ENCODE data around the gene PMVK. TPM values are rescaled to one million over a fixed set of nuclear protein-coding genes. Genes with fewer than 3 reads are reported as not detected.

Gene PMVK
- total RNA-seq, 1 donor from 2014 or later, result 11.8 TPM

GRCh38 chr1:154934358-154934948 lies 2.1 kb downstream of the PMVK start:
- no peak for TF ChIP-seq CTCF (conservative IDR thresholded peaks at IDR 0.05; ENCODE audit: low read depth, low read length)
- DNase-seq (ENCODE audit: low read depth), result no peak
- H3K4me3 ChIP-seq (ENCODE audit: low read depth, low read length), result no peak overlapping the region

GRCh38 chr1:154931940-154932487 lies 4.5 kb downstream of the PMVK start:
- TF ChIP-seq CTCF (conservative IDR thresholded peaks at IDR 0.05; ENCODE audit: low read depth, low read length), result no peak
- no peak overlapping the region for H3K4me3 ChIP-seq (ENCODE audit: low read depth, low read length)
- no peak for DNase-seq (ENCODE audit: low read depth)

GRCh38 chr1:154926201-154926600 lies 10.3 kb downstream of the PMVK start:
- no peak for DNase-seq (ENCODE audit: low read depth)
- TF ChIP-seq CTCF (conservative IDR thresholded peaks at IDR 0.05; ENCODE audit: low read depth, low read length), result no peak
- H3K4me3 ChIP-seq (ENCODE audit: low read depth, low read length), result no peak overlapping the region

GRCh38 chr1:154925335-154926170 lies 11.0 kb downstream of the PMVK start:
- DNase-seq (ENCODE audit: low read depth), result no peak
- no peak for TF ChIP-seq CTCF (conservative IDR thresholded peaks at IDR 0.05; ENCODE audit: low read depth, low read length)
- H3K4me3 ChIP-seq (ENCODE audit: low read depth, low read length), result no peak overlapping the region

GRCh38 chr1:154923695-154924094 lies 12.8 kb downstream of the PMVK start:
- H3K4me3 ChIP-seq (ENCODE audit: low read depth, low read length), result no peak overlapping the region
- TF ChIP-seq CTCF (conservative IDR thresholded peaks at IDR 0.05; ENCODE audit: low read depth, low read length), result no peak
- DNase-seq (ENCODE audit: low read depth), result no peak

GRCh38 chr1:154913273-154913672 lies 23.2 kb downstream of the PMVK start:
- no peak for DNase-seq (ENCODE audit: low read depth)
- no peak overlapping the region for H3K4me3 ChIP-seq (ENCODE audit: low read depth, low read length)
- TF ChIP-seq CTCF (conservative IDR thresholded peaks at IDR 0.05; ENCODE audit: low read depth, low read length), result no peak
